HepG2 (cell line): Measurements from ENCODE around the gene ZNF48. TPM values are rescaled to one million over a fixed set of nuclear protein-coding genes. Genes with fewer than 3 reads are reported as not detected.

Experiments
- CAMTA2 ChIP-seq: sonication (generic); formaldehyde crosslinking; IDR thresholded peaks from 2 replicates; pipeline ENCODE4 v1.4.0; 2020; ENCODE audit warnings: mild to moderate bottlenecking, missing genetic modification reagents, borderline replicate concordance
- MED8 ChIP-seq: sonication (generic); formaldehyde crosslinking; IDR thresholded peaks from 2 replicates; pipeline ENCODE4 v1.8.1; 2023; ENCODE audit warnings: mild to moderate bottlenecking, missing genetic modification reagents; ENCODE audit not compliant: insufficient replicate concordance
- NAIF1 ChIP-seq: sonication (generic); formaldehyde crosslinking; IDR thresholded peaks from 2 replicates; pipeline ENCODE4 v1.5.0; 2020; ENCODE audit warnings: mild to moderate bottlenecking, missing genetic modification reagents, borderline replicate concordance
- PTBP1 ChIP-seq: fragments of 200-400 bp; formaldehyde crosslinking; IDR thresholded peaks from 2 replicates; pipeline ENCODE4 v1.6.1; 2018; ENCODE audit warnings: low read length, low read depth; ENCODE audit not compliant: poor library complexity, severe bottlenecking
- ZNF407 ChIP-seq: sonication (generic); formaldehyde crosslinking; IDR thresholded peaks from one replicate; pipeline ENCODE4 v1.5.1; 2020; ENCODE audit warnings: mild to moderate bottlenecking, missing genetic modification reagents; ENCODE audit errors: not compliant biosample characterization
- ZNF503 ChIP-seq: sonication (generic); formaldehyde crosslinking; IDR thresholded peaks from 2 replicates; pipeline ENCODE4 v1.4.0; 2020; ENCODE audit warnings: missing genetic modification reagents
- polyA plus RNA-seq, 8 experiments: library from polyadenylated mRNA; depleted of rRNA in 3 of 8; stranded (reverse) in 7 of 8; unstranded in 1 of 8; fragments of >200 nt; fragmentation: Illumina TruSeq in 4 of 8; extraction: Trizol in 4 of 8; gene quantifications; 2 replicates each; pipeline versions ENCODE4 v1.2.1 to v1.2.3, GENCODE V29; 2011 to 2016; ENCODE audit warnings: low read depth in 4 of 8, missing spikeins in 1 of 8, mixed read lengths in 1 of 8; ENCODE audit not compliant: insufficient read depth in 1 of 8
- total RNA-seq, 5 experiments: library from RNA; depleted of rRNA; stranded (reverse); fragments of >200 nt; fragmentation: Illumina TruSeq; extraction: Trizol; gene quantifications; 2 replicates each; pipeline ENCODE4 v1.2.3, GENCODE V29; 2016; ENCODE audit warnings: low read depth in 1 of 5
- TF ChIP-seq, protein P1 (sequence below): sonication (generic); formaldehyde crosslinking; IDR thresholded peaks from 2 replicates; pipeline ENCODE4 v1.5.0; 2020; ENCODE audit warnings: mild to moderate bottlenecking, missing genetic modification reagents, borderline replicate concordance

Gene ZNF48
- total and polyA plus RNA-seq, 2 of the 13 experiments (the other 11 are each of a cell fraction or from before 2014, with no cell fraction given) = 9.9 to 12.3 TPM

GRCh38 chr16:30406795-30407101 lies 11.5 kb downstream of the ZNF48 start (continued):
- TF ChIP-seq PTBP1 (no peak), NAIF1 (CRISPR knock-in tag) (no peak), CAMTA2 (0 out of 2 replicates have a peak, but pooled peaks have one; percentile 28), MED8 (CRISPR knock-in tag) (peak; percentile 22), ZNF407 (no peak), ZNF503 (CRISPR knock-in tag) (0 out of 2 replicates have a peak, but pooled peaks have one; percentile 4)
- TF ChIP-seq, protein P1, sequence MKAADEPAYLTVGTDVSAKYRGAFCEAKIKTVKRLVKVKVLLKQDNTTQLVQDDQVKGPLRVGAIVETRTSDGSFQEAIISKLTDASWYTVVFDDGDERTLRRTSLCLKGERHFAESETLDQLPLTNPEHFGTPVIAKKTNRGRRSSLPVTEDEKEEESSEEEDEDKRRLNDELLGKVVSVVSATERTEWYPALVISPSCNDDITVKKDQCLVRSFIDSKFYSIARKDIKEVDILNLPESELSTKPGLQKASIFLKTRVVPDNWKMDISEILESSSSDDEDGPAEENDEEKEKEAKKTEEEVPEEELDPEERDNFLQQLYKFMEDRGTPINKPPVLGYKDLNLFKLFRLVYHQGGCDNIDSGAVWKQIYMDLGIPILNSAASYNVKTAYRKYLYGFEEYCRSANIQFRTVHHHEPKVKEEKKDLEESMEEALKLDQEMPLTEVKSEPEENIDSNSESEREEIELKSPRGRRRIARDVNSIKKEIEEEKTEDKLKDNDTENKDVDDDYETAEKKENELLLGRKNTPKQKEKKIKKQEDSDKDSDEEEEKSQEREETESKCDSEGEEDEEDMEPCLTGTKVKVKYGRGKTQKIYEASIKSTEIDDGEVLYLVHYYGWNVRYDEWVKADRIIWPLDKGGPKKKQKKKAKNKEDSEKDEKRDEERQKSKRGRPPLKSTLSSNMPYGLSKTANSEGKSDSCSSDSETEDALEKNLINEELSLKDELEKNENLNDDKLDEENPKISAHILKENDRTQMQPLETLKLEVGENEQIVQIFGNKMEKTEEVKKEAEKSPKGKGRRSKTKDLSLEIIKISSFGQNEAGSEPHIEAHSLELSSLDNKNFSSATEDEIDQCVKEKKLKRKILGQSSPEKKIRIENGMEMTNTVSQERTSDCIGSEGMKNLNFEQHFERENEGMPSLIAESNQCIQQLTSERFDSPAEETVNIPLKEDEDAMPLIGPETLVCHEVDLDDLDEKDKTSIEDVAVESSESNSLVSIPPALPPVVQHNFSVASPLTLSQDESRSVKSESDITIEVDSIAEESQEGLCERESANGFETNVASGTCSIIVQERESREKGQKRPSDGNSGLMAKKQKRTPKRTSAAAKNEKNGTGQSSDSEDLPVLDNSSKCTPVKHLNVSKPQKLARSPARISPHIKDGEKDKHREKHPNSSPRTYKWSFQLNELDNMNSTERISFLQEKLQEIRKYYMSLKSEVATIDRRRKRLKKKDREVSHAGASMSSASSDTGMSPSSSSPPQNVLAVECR (CRISPR knock-in tag) = no peak
